Hepatocyte (in vitro differentiated cells): ENCODE data around the gene MXRA5.

Experiments
- CTCF ChIP-seq: fragments of 200-600 bp; sonication (generic); IDR thresholded peaks from 2 replicates; pipeline ENCODE4 v1.5.1; 2016; ENCODE audit warnings: antibody characterized with exemption, mild to moderate bottlenecking; ENCODE audit not compliant: poor library complexity
- EZH2 ChIP-seq: fragments of 200-600 bp; sonication (generic); IDR thresholded peaks from 2 replicates; pipeline ENCODE4 v1.6.1; 2016; ENCODE audit warnings: antibody characterized with exemption, mild to moderate bottlenecking, borderline replicate concordance
- EZH2phosphoT487 ChIP-seq: fragments of 200-600 bp; sonication (generic); IDR thresholded peaks from one replicate; pipeline ENCODE4 v1.6.1; 2018; ENCODE audit warnings: antibody characterized with exemption, mild to moderate bottlenecking, low read depth, moderate library complexity; ENCODE audit not compliant: unreplicated experiment, severe bottlenecking

GRCh38 chrX:3320471-3321046, 25.9 kb downstream of the MXRA5 start:
- TF ChIP-seq CTCF = no peak
- no peak for TF ChIP-seq EZH2
- no peak for TF ChIP-seq EZH2phosphoT487
